ENCODE results near the gene OR12D3.

DNA sequence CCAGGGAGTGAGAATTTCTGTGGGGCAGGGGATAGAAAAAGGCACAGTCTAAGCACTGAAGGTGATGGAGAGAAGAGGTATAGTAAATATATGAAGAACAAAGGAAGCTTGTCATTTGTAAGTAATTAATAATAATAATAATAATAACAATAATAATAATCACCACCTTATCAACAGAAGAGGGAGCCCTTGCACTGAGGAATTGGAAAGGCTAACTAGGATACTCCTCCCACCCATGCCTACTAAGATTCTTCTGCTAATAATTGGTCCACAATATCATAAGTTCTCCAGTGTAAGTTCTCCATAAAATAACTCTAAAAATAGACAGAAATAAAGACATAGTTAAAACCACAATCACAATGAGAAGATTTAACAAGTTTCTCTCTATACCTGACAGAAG, 912 bp upstream of the OR12D3 start:
- TF ChIP-seq SP1 (IDR thresholded peaks at IDR 0.05), result no peak
- no peak for TF ChIP-seq BHLHE40 (IDR thresholded peaks at IDR 0.05; ENCODE audit: borderline replicate concordance)
- no peak for TF ChIP-seq CTBP1 (IDR thresholded peaks at IDR 0.05; ENCODE audit: borderline replicate concordance)
- no peak for TF ChIP-seq HDGF (IDR thresholded peaks at IDR 0.05; ENCODE audit: borderline replicate concordance)
- no peak for TF ChIP-seq ZNF384 (IDR thresholded peaks at IDR 0.05)
- no peak for TF ChIP-seq FOXM1 (IDR thresholded peaks at IDR 0.05; ENCODE audit: borderline replicate concordance)
- no peak for TF ChIP-seq TARDBP (IDR thresholded peaks at IDR 0.05)
- TF ChIP-seq SUZ12 (IDR thresholded peaks at IDR 0.05), result no peak
- no peak for TF ChIP-seq LEF1 (IDR thresholded peaks at IDR 0.05; ENCODE audit: borderline replicate concordance)
- no peak for TF ChIP-seq FOXK2 (IDR thresholded peaks at IDR 0.05)
